SK-N-SH (cell line): ENCODE data around the gene ADD1. TPM values are rescaled to one million over a fixed set of nuclear protein-coding genes. Genes with fewer than 3 reads are reported as not detected.

Experiments used
- CTCF ChIA-PET: fragments of 300-600, 350-600 bp; formaldehyde crosslinking; extraction: SDS; loops from one replicate; lab custom pipeline; 2021; lab: Yijun Ruan, JAX
- POLR2A ChIA-PET: fragments of 350-600 bp; sonication (Branson Sonifier 250); formaldehyde crosslinking; extraction: SDS; loops from one replicate; lab custom pipeline; 2020; ENCODE audit warnings: antibody characterized with exemption, inconsistent platforms; lab: Yijun Ruan, JAX
- DNase-seq: peaks from one replicate; pipeline ENCODE4 v3.0.0; 2012
- H2AFZ ChIP-seq: fragments of 200-600 bp; sonication (generic); 2 replicates; pipeline ENCODE4 v1.8.1; 2016; ENCODE audit warnings: antibody characterized with exemption, mild to moderate bottlenecking, low read depth
- H3F3A ChIP-seq: fragments of 200-600 bp; sonication (generic); replicated peaks from 2 replicates; pipeline ENCODE3; 2016; ENCODE audit warnings: antibody characterized with exemption, mild to moderate bottlenecking; ENCODE audit not compliant: insufficient read depth
- H3K27ac ChIP-seq, 2 experiments: fragments of 200-500 bp in 1 of 2; fragments of 200-600 bp in 1 of 2; sonication (Bioruptor generic) in 1 of 2; sonication (generic), shearing (Covaris generic) in 1 of 2; 2 replicates each; pipeline versions ENCODE4 v1.5.1 to v1.6.1; 2014 to 2016; ENCODE audit warnings: low read depth in 2 of 2, inconsistent platforms in 1 of 2, low read length in 1 of 2, mild to moderate bottlenecking in 1 of 2, mixed read lengths in 1 of 2
- H3K27me3 ChIP-seq: fragments of 200-600 bp; sonication (generic), shearing (Covaris generic); 2 replicates; pipeline ENCODE4 v1.6.1; 2016; ENCODE audit warnings: mixed run types; ENCODE audit not compliant: insufficient read depth
- H3K36me3 ChIP-seq, 2 experiments: fragments of 200-500 bp in 1 of 2; fragments of 200-600 bp in 1 of 2; sonication (Bioruptor generic) in 1 of 2; sonication (generic) in 1 of 2; replicated peaks in 1 of 2; 2 replicates each; pipeline versions ENCODE3 to v1.5.1; 2014 to 2016; ENCODE audit warnings: low read length in 1 of 2, mild to moderate bottlenecking in 1 of 2; ENCODE audit not compliant: insufficient read depth in 2 of 2, control insufficient read depth in 1 of 2
- H3K4me1 ChIP-seq, 2 experiments: fragments of 200-500 bp in 1 of 2; fragments of 200-600 bp in 1 of 2; sonication (Bioruptor generic) in 1 of 2; sonication (generic), shearing (Covaris generic) in 1 of 2; 2 replicates each; pipeline versions ENCODE4 v1.5.1 to v1.6.1; 2014 to 2016; ENCODE audit warnings: low read depth in 1 of 2, low read length in 1 of 2, mixed run types in 1 of 2; ENCODE audit not compliant: insufficient read depth in 2 of 2, control insufficient read depth in 1 of 2
- H3K4me2 ChIP-seq: fragments of 200-600 bp; sonication (generic), shearing (Covaris generic); 2 replicates; pipeline ENCODE4 v1.6.1; 2017; ENCODE audit warnings: mixed run types
- H3K4me3 ChIP-seq, 2 experiments: fragments of 200-500 bp in 1 of 2; fragments of 200-600 bp in 1 of 2; sonication (Bioruptor generic) in 1 of 2; sonication (generic), shearing (Covaris generic) in 1 of 2; 2 replicates each; pipeline versions ENCODE4 v1.5.1 to v1.8.1; 2014 to 2016; ENCODE audit warnings: low read depth in 2 of 2, inconsistent platforms in 1 of 2, low read length in 1 of 2, mild to moderate bottlenecking in 1 of 2, mixed read lengths in 1 of 2, moderate library complexity in 1 of 2
- H3K79me2 ChIP-seq: fragments of 200-600 bp; sonication (generic); 2 replicates; pipeline ENCODE4 v1.8.1; 2017; ENCODE audit warnings: mild to moderate bottlenecking; ENCODE audit not compliant: insufficient read depth
- H3K9ac ChIP-seq: fragments of 200-600 bp; sonication (generic); 2 replicates; pipeline ENCODE4 v1.6.1; 2017; ENCODE audit warnings: mixed run types
- H3K9me2 ChIP-seq: fragments of 200-600 bp; sonication (generic); 2 replicates; pipeline ENCODE4 v1.6.1; 2017; ENCODE audit warnings: mixed run types
- H3K9me3 ChIP-seq: fragments of 200-600 bp; sonication (generic); 2 replicates; pipeline ENCODE4 v1.6.1; 2017; ENCODE audit warnings: mixed run types, mild to moderate bottlenecking, moderate library complexity
- H4K20me1 ChIP-seq: fragments of 200-600 bp; sonication (generic); 2 replicates; pipeline ENCODE4 v1.6.1; 2017; ENCODE audit warnings: mild to moderate bottlenecking, mixed run types; ENCODE audit not compliant: insufficient read depth
- CHD2 ChIP-seq: fragments of 150-350 bp; IDR thresholded peaks from 2 replicates; pipeline ENCODE4 v1.6.1; 2018; ENCODE audit warnings: low read length; ENCODE audit not compliant: partially characterized antibody
- EZH2phosphoT487 ChIP-seq: fragments of 200-600 bp; sonication (generic); IDR thresholded peaks from 2 replicates; pipeline ENCODE4 v1.6.1; 2017; ENCODE audit warnings: low read depth, mixed run types, mild to moderate bottlenecking, antibody characterized with exemption, moderate library complexity, borderline replicate concordance
- FOXJ3 ChIP-seq: sonication (generic); formaldehyde crosslinking; IDR thresholded peaks from 2 replicates; pipeline ENCODE4 v1.5.1; 2020; ENCODE audit warnings: mild to moderate bottlenecking, missing genetic modification reagents
- FOXM1 ChIP-seq: IDR thresholded peaks from 2 replicates; pipeline ENCODE4 v1.4.0; 2012; ENCODE audit warnings: low read depth, mild to moderate bottlenecking
- JUND ChIP-seq: IDR thresholded peaks from 2 replicates; pipeline ENCODE4 v1.4.0; 2012
- MXI1 ChIP-seq: IDR thresholded peaks from 2 replicates; pipeline ENCODE4 v1.6.1; 2012; ENCODE audit warnings: mild to moderate bottlenecking, low read depth, low read length, improper control_type of control experiment
- NRF1 ChIP-seq: IDR thresholded peaks from 2 replicates; pipeline ENCODE4 v1.6.1; 2012; ENCODE audit warnings: low read depth, mild to moderate bottlenecking, low read length
- RFX5 ChIP-seq: IDR thresholded peaks from 2 replicates; pipeline ENCODE4 v1.6.1; 2012; ENCODE audit warnings: mild to moderate bottlenecking, improper control_type of control experiment, low read length
- RXRA ChIP-seq: IDR thresholded peaks from 2 replicates; pipeline ENCODE4 v1.4.0; 2012; ENCODE audit warnings: low read depth, mild to moderate bottlenecking, borderline replicate concordance
- SIN3A ChIP-seq: IDR thresholded peaks from 2 replicates; pipeline ENCODE4 v1.6.1; 2012; ENCODE audit warnings: low read depth, mild to moderate bottlenecking, low read length, moderate library complexity, borderline replicate concordance
- TCF12 ChIP-seq: IDR thresholded peaks from 2 replicates; pipeline ENCODE4 v1.4.0; 2012
- TEAD4 ChIP-seq: IDR thresholded peaks from 2 replicates; pipeline ENCODE4 v1.4.0; 2012; ENCODE audit warnings: mild to moderate bottlenecking, borderline replicate concordance; ENCODE audit not compliant: insufficient read depth
- WGBS: methylation state at CpG from one replicate; pipeline ENCODE4 v1.1.6; 2017; ENCODE audit warnings: low lambda C conversion rate; 5-methylcytosine and 5-hydroxymethylcytosine counted together
- polyA plus RNA-seq, 3 experiments: library from polyadenylated mRNA; depleted of rRNA; stranded (reverse); fragments of >200 nt; gene quantifications; 2 replicates each; pipeline ENCODE4 v1.2.3, GENCODE V29; 2012
- TF ChIP-seq, protein P1 (sequence below): IDR thresholded peaks from 2 replicates; pipeline ENCODE4 v1.4.0; 2012; ENCODE audit warnings: low read depth, borderline replicate concordance
- TF ChIP-seq, protein P2 (sequence below): IDR thresholded peaks from 2 replicates; pipeline ENCODE4 v1.4.0; 2012; ENCODE audit warnings: low read depth, borderline replicate concordance
- TF ChIP-seq, protein P3 (sequence below): IDR thresholded peaks from 2 replicates; pipeline ENCODE4; 2012
- TF ChIP-seq, protein P4 (sequence below): IDR thresholded peaks from 2 replicates; pipeline ENCODE4 v1.6.1; 2012; ENCODE audit warnings: mild to moderate bottlenecking, low read depth, low read length, moderate library complexity

ADD1 gene
- polyA plus RNA-seq, 1 of the 3 experiments (the other 2 are of a cell fraction) = 155 TPM

DNA sequence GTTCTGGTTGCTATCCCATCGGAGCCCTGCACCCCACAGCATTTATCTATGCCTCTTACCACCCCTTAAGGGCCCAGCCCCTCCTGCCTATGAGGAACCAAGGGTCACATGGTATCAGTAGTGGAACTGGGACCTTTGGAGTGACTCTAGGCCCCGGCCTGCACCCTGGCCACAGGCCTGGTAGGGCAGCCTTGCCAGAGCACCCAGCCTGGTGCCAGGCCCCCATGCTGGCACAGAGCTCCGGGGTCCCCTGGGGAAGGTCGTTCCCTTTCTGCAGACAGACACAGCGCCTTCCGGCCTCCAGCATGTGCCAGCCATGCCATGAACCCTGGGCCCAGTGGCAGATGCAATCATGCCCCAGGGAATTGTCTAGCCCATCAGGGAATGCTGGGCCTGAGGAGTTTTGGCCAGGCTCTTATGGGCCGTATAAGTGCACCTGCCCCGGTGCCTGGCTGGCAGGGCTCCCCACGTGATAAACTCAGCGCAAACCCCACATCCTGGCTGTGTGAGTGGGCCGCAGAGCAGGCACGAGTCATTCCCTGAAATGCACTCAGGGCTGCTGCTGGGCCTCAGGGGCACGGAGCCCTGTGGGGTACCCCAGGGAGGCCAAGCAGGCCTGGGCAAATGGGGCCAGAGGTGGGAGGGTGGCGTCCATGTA is 19.8 kb upstream of the ADD1 start:
- no peaks in the 10 kb centered on the region for H4K20me1 ChIP-seq
- H3K27ac ChIP-seq = no peak overlapping the region
- no peak for TF ChIP-seq JUND
- no peak for TF ChIP-seq FOXJ3 (CRISPR knock-in tag)
- no peak for TF ChIP-seq SIN3A
- TF ChIP-seq EZH2phosphoT487 = no peak
- TF ChIP-seq, protein P1, sequence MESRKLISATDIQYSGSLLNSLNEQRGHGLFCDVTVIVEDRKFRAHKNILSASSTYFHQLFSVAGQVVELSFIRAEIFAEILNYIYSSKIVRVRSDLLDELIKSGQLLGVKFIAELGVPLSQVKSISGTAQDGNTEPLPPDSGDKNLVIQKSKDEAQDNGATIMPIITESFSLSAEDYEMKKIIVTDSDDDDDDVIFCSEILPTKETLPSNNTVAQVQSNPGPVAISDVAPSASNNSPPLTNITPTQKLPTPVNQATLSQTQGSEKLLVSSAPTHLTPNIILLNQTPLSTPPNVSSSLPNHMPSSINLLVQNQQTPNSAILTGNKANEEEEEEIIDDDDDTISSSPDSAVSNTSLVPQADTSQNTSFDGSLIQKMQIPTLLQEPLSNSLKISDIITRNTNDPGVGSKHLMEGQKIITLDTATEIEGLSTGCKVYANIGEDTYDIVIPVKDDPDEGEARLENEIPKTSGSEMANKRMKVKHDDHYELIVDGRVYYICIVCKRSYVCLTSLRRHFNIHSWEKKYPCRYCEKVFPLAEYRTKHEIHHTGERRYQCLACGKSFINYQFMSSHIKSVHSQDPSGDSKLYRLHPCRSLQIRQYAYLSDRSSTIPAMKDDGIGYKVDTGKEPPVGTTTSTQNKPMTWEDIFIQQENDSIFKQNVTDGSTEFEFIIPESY = no peak
- TF ChIP-seq CHD2 = no peak
- no peak for TF ChIP-seq TEAD4
- no peak for TF ChIP-seq TCF12
- TF ChIP-seq, protein P2, sequence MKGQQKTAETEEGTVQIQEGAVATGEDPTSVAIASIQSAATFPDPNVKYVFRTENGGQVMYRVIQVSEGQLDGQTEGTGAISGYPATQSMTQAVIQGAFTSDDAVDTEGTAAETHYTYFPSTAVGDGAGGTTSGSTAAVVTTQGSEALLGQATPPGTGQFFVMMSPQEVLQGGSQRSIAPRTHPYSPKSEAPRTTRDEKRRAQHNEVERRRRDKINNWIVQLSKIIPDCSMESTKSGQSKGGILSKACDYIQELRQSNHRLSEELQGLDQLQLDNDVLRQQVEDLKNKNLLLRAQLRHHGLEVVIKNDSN = no peak
- TF ChIP-seq, protein P3, sequence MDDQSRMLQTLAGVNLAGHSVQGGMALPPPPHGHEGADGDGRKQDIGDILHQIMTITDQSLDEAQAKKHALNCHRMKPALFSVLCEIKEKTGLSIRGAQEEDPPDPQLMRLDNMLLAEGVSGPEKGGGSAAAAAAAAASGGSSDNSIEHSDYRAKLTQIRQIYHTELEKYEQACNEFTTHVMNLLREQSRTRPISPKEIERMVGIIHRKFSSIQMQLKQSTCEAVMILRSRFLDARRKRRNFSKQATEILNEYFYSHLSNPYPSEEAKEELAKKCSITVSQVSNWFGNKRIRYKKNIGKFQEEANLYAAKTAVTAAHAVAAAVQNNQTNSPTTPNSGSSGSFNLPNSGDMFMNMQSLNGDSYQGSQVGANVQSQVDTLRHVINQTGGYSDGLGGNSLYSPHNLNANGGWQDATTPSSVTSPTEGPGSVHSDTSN = no peak
- H3K27me3 ChIP-seq = no peaks in the 10 kb centered on the region
- no peaks in the 10 kb centered on the region for H3F3A ChIP-seq
- H3K4me1 ChIP-seq = peaks cover 0 to 8% of the 10 kb centered on the region in 2 experiments; a peak in 1 of 4 replicates
- no peak overlapping the region for H3K9ac ChIP-seq
- H2AFZ ChIP-seq = no peak overlapping the region
- WGBS = 100% methylated on average over 1 of the region's 14 CpGs
- DNase-seq = no peak
- H3K79me2 ChIP-seq = peaks cover 13% of the 10 kb centered on the region
- no peaks in the 10 kb centered on the region for H3K9me2 ChIP-seq
- no peak overlapping the region for H3K4me2 ChIP-seq
- ChIA-PET CTCF (interaction anchor here (1.6 kb wide), 1 partner anchor 604 kb away, joined by 3 read pairs; no protein-coding TSS in a partner anchor), POLR2A (no interaction called here)
- H3K4me3 ChIP-seq = no peak overlapping the region
- peaks cover 0 to 5% of the 10 kb centered on the region in 2 experiments for H3K36me3 ChIP-seq
- H3K9me3 ChIP-seq = no peaks in the 10 kb centered on the region

DNA sequence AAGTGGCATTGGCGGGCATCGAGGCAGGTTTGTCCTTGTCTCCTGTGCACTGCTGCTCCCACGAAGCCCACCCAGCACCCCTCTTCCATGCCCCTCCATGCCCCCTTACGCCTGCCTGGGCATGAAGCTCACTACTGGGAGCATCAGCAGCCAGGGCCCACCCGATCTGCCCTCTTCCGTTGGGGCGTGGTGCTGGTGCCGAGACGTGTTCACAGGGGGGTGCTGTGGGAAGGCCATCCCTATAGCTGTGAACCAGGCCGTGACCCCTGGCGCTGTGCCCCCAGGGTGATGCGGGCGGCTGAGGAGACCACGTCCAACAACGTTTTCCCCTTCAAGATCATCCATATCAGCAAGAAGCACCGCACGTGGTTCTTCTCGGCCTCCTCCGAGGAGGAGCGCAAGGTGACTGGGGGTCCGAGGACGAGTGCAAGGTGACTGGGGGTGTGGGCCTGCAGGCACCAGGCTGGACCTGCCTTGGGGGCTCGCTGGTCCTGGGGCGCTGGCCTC is 19.3 kb upstream of the ADD1 start:
- Histone ChIP-seq H3K36me3 (peaks cover 0 to 5% of the 10 kb centered on the region in 2 experiments), H3F3A (no peaks in the 10 kb centered on the region), H3K4me1 (peaks cover 0 to 7% of the 10 kb centered on the region in 2 experiments; a peak in 1 of 4 replicates), H3K4me2 (no peak overlapping the region), H4K20me1 (no peaks in the 10 kb centered on the region), H3K9ac (no peak overlapping the region), H3K9me3 (no peaks in the 10 kb centered on the region), H3K9me2 (no peaks in the 10 kb centered on the region), H3K27me3 (no peaks in the 10 kb centered on the region), H3K4me3 (no peak overlapping the region), H2AFZ (no peak overlapping the region), H3K79me2 (peaks cover 7% of the 10 kb centered on the region), H3K27ac (no peak overlapping the region)
- ChIA-PET POLR2A (no interaction called here), CTCF (interaction anchor here (1.6 kb wide), 1 partner anchor 604 kb away, joined by 3 read pairs; no protein-coding TSS in a partner anchor)
- no peak for DNase-seq
- 87% methylated on average over 12 of the region's 24 CpGs for WGBS
- TF ChIP-seq, protein P4, sequence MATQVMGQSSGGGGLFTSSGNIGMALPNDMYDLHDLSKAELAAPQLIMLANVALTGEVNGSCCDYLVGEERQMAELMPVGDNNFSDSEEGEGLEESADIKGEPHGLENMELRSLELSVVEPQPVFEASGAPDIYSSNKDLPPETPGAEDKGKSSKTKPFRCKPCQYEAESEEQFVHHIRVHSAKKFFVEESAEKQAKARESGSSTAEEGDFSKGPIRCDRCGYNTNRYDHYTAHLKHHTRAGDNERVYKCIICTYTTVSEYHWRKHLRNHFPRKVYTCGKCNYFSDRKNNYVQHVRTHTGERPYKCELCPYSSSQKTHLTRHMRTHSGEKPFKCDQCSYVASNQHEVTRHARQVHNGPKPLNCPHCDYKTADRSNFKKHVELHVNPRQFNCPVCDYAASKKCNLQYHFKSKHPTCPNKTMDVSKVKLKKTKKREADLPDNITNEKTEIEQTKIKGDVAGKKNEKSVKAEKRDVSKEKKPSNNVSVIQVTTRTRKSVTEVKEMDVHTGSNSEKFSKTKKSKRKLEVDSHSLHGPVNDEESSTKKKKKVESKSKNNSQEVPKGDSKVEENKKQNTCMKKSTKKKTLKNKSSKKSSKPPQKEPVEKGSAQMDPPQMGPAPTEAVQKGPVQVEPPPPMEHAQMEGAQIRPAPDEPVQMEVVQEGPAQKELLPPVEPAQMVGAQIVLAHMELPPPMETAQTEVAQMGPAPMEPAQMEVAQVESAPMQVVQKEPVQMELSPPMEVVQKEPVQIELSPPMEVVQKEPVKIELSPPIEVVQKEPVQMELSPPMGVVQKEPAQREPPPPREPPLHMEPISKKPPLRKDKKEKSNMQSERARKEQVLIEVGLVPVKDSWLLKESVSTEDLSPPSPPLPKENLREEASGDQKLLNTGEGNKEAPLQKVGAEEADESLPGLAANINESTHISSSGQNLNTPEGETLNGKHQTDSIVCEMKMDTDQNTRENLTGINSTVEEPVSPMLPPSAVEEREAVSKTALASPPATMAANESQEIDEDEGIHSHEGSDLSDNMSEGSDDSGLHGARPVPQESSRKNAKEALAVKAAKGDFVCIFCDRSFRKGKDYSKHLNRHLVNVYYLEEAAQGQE = no peak
- TF ChIP-seq NRF1 = no peak
- TF ChIP-seq MXI1 = no peak
- no peak for TF ChIP-seq TCF12
- no peak for TF ChIP-seq RFX5
- TF ChIP-seq RXRA = no peak
- no peak for TF ChIP-seq FOXM1
- TF ChIP-seq FOXJ3 (CRISPR knock-in tag) = no peak
- TF ChIP-seq, protein P2 = no peak
